Breast epithelium (tissue), 4 donors: ENCODE measurements around the gene SBDS. TPM values are rescaled to one million over a fixed set of nuclear protein-coding genes. Genes with fewer than 3 reads are reported as not detected.

Source experiments
- DNase-seq, 2 donors: peaks; one replicate each; pipeline ENCODE4 v3.0.0-alpha.2; 2019; ENCODE audit warnings: low spot score in 2 of 2
- H3K27ac ChIP-seq, 2 donors: fragments of 200-600 bp; sonication (generic) in 1 of 2; one replicate each; pipeline ENCODE4 v1.5.1; 2016 to 2019; ENCODE audit warnings: mild to moderate bottlenecking in 1 of 2
- H3K27me3 ChIP-seq, 2 donors: fragments of 200-600 bp; sonication (generic) in 1 of 2; one replicate each; pipeline versions ENCODE4 v1.5.1 to v1.6.0; 2017 to 2019; ENCODE audit warnings: control low read depth in 1 of 2, mild to moderate bottlenecking in 1 of 2
- H3K36me3 ChIP-seq: fragments of 200-600 bp; one replicate; pipeline ENCODE4 v1.5.1; 2019
- H3K4me1 ChIP-seq, 2 donors: fragments of 200-600 bp; sonication (generic); one replicate each; pipeline ENCODE4 v1.5.1; 2016 to 2019; ENCODE audit warnings: control low read depth in 1 of 2
- H3K4me3 ChIP-seq, 3 donors: fragments of 200-600 bp; sonication (generic); 1 replicate in 2 of 3; 2 replicates in 1 of 3; pipeline ENCODE4 v1.5.1; 2016 to 2019; ENCODE audit warnings: mild to moderate bottlenecking in 3 of 3, moderate library complexity in 2 of 3
- H3K9me3 ChIP-seq, 2 donors: fragments of 200-600 bp; sonication (generic) in 1 of 2; one replicate each; pipeline ENCODE4 v1.5.1; 2016 to 2019; ENCODE audit warnings: control low read depth in 1 of 2
- POLR2A ChIP-seq: fragments of 450-650 bp; IDR thresholded peaks from one replicate; pipeline ENCODE4 v1.6.1; 2016; ENCODE audit warnings: antibody characterized with exemption, mild to moderate bottlenecking, moderate library complexity
- POLR2AphosphoS5 ChIP-seq, 3 donors: sonication (generic); formaldehyde crosslinking; IDR thresholded peaks; one replicate each; pipeline ENCODE4 v1.6.1; 2017; ENCODE audit warnings: antibody characterized with exemption in 3 of 3
- intact Hi-C: fragments of 100-400 bp; cut with DNase I; formaldehyde crosslinking; loops from one replicate; pipeline ENCODE4 v1.15.1; 2023; ENCODE audit warnings: low total_unique reads
- total RNA-seq, 3 donors: library from RNA; depleted of rRNA; stranded (reverse); fragments of >200 nt; gene quantifications; one replicate each; pipeline ENCODE4 v1.1.0, GENCODE V29; 2016
- TF ChIP-seq, protein P1 (sequence below), 3 donors: fragments of 450-650 bp; IDR thresholded peaks; one replicate each; pipeline ENCODE4 v1.5.1; 2016 to 2017; ENCODE audit warnings: antibody characterized with exemption in 3 of 3, mild to moderate bottlenecking in 3 of 3, moderate library complexity in 3 of 3

The SBDS gene
- total RNA-seq, 3 donors from 2014 or later = 116 to 183 (median 124) TPM

DNA sequence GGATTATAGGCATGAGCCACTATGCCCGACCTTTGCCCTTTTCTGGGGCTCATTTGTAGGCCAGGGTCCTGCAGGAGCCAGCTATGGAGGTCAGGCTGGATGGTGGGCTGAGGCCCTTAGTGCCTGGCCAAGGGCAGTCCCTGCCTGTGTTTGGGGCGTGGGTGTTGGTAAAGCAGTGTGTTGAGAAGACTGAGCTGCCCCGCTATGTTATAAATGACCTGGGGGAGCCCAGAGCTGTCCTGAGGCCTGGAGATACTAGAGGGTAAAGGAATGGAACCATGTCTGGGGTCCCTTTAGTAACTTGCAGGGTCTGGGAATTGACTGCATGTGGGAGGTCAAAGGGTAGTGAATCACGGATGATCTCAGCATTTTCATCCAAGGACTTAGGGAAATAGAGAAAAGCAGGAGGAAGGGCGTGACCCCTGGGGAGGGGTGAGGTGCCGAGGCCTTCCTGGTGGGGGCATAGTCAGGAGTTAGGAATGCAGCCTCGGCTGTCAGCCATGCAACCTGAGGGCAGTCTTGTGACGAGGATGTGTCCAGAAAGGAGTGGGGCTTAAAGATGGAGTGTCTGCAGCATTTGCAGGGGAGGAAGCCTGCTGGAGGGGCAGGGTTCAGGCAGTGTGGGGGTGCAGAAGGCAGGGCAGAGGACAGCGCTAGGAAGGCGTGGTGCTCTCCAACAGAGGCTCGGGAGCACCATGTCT, 42.9 kb downstream of the SBDS start:
- Histone ChIP-seq H3K4me3 (no peak overlapping the region), H3K4me1 (no peaks in the 10 kb centered on the region), H3K9me3 (no peaks in the 10 kb centered on the region), H3K27ac (peak overlapping the region; percentile 1 to 42), H3K36me3 (peaks cover 8% of the 10 kb centered on the region), H3K27me3 (no peaks in the 10 kb centered on the region)
- TF ChIP-seq POLR2A = no peak
- TF ChIP-seq POLR2AphosphoS5 (IDR thresholded peaks at IDR 0.05) = no peak
- TF ChIP-seq, protein P1, sequence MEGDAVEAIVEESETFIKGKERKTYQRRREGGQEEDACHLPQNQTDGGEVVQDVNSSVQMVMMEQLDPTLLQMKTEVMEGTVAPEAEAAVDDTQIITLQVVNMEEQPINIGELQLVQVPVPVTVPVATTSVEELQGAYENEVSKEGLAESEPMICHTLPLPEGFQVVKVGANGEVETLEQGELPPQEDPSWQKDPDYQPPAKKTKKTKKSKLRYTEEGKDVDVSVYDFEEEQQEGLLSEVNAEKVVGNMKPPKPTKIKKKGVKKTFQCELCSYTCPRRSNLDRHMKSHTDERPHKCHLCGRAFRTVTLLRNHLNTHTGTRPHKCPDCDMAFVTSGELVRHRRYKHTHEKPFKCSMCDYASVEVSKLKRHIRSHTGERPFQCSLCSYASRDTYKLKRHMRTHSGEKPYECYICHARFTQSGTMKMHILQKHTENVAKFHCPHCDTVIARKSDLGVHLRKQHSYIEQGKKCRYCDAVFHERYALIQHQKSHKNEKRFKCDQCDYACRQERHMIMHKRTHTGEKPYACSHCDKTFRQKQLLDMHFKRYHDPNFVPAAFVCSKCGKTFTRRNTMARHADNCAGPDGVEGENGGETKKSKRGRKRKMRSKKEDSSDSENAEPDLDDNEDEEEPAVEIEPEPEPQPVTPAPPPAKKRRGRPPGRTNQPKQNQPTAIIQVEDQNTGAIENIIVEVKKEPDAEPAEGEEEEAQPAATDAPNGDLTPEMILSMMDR (IDR thresholded peaks at IDR 0.05) = no peak
- intact Hi-C loops = no loop called here
- DNase-seq = no peak

DNA sequence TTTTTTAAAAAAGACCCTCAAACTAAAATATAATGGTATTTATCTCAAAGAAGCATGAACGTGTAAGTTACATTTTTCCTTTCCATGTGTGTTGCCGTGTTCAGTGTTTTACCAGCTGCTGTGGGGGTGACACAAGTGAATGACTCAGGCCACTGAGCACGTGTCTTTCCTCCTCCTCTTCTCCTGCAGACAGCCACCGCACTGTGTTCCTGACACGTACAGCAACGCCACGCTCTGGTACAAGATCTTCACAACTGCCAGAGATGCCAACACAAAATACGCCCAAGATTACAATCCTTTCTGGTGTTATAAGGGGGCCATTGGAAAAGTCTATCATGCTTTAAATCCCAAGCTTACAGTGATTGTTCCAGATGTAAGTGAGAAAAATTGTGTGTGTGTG, 44.6 kb downstream of the SBDS start:
- Histone ChIP-seq H3K36me3 (peaks cover 5% of the 10 kb centered on the region), H3K27me3 (no peaks in the 10 kb centered on the region)
- intact Hi-C loops = no loop called here

DNA sequence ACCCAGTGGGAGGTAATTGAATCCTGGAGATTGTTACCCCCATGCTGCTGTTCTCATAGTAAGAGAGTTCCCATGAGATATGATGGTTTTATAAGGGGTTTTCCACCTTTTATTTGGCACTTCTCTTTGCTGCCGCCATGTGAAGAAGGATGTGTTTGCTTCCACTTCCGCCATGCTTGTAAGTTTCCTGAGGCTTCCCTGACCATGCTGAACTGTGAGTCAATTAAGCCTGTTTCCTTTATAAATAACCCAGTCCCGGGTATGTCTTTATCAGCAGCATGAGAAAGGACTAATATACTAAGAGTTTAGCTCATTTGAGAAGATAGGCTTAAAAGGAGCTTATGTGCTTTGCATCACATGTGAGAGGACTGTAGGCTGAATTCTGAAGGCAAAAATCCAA, 45.1 kb downstream of the SBDS start:
- H3K4me1 ChIP-seq = no peaks in the 10 kb centered on the region

More for the DNA sequence above, 44.6 kb downstream of the SBDS start:
- Histone ChIP-seq H3K4me3 (no peak overlapping the region), H3K27ac (no peak overlapping the region), H3K4me1 (no peaks in the 10 kb centered on the region), H3K9me3 (no peaks in the 10 kb centered on the region)
- no peak for DNase-seq
- TF ChIP-seq, protein P1 (IDR thresholded peaks at IDR 0.05) = no peak
- no peak for TF ChIP-seq POLR2AphosphoS5 (IDR thresholded peaks at IDR 0.05)
- TF ChIP-seq POLR2A = no peak

DNA sequence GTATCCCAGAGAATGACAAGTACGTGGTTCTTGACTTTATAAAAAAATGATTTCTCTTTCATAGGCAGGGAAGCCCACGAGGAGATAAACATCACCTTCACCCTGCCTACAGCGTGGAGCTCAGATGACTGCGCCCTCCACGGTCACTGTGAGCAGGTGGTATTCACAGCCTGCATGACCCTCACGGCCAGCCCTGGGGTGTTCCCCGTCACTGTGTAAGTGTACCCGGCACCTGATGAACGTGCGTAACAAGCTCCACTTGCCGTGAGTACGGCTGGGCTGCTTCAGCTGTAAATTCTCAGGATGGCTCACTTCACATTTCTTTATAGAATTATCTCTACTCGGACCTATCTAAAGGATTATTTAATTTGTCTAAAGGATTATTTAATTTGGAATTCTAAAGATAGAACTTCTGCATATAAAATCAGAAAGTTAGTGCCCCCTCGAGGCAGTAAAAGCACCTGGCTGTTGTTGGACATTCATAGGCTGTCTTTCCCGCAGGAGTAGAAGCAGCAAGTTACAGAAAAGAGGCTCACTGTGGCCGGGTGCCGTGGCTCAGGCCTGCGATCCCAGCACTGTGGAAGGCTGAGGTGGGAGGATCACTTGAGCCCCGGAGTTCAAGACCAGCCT, 46.8 kb downstream of the SBDS start:
- H3K9me3 ChIP-seq = no peaks in the 10 kb centered on the region
- no peaks in the 10 kb centered on the region for H3K4me1 ChIP-seq
- DNase-seq = no peak
- intact Hi-C loops = no loop called here
- H3K27ac ChIP-seq = no peak overlapping the region
- no peak for TF ChIP-seq POLR2AphosphoS5 (IDR thresholded peaks at IDR 0.05)
- TF ChIP-seq, protein P1 (IDR thresholded peaks at IDR 0.05) = no peak
- no peak for TF ChIP-seq POLR2A
- H3K27me3 ChIP-seq = no peaks in the 10 kb centered on the region
- H3K4me3 ChIP-seq = no peak overlapping the region
- peaks cover 5% of the 10 kb centered on the region for H3K36me3 ChIP-seq

More for the DNA sequence above, 45.1 kb downstream of the SBDS start:
- H3K4me3 ChIP-seq = no peak overlapping the region
- no peak for TF ChIP-seq POLR2AphosphoS5 (IDR thresholded peaks at IDR 0.05)
- no peak for TF ChIP-seq POLR2A
- TF ChIP-seq, protein P1 (IDR thresholded peaks at IDR 0.05) = no peak
- H3K9me3 ChIP-seq = no peaks in the 10 kb centered on the region
- intact Hi-C loops = no loop called here
- no peak for DNase-seq
- H3K27ac ChIP-seq = no peak overlapping the region
- peaks cover 5% of the 10 kb centered on the region for H3K36me3 ChIP-seq
- H3K27me3 ChIP-seq = no peaks in the 10 kb centered on the region

DNA sequence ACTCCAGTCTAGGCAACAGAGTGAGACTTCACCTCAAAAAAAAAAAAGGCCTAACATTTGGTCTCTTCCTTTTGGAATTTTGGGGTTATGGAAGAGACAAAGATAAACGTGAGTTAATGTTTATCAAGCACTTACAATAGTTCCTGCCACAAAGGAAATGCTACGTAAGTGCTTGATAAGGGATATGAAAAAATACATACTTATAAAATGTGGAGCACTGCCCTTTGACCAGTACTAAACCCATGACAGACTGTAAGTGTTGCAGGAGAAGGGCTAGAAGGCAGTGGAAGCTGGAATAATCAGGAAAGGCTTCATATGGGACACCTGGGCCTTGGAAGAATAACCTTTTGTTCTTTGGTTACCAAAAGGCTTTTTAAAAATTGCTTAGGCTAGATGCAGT, 48.8 kb downstream of the SBDS start:
- no peaks in the 10 kb centered on the region for H3K9me3 ChIP-seq
- no peak overlapping the region for H3K27ac ChIP-seq
- H3K36me3 ChIP-seq = peaks cover 5% of the 10 kb centered on the region
- no peak overlapping the region for H3K4me3 ChIP-seq
- H3K27me3 ChIP-seq = no peaks in the 10 kb centered on the region
- H3K4me1 ChIP-seq = no peaks in the 10 kb centered on the region
- no peak for TF ChIP-seq POLR2A
- TF ChIP-seq, protein P1 (IDR thresholded peaks at IDR 0.05) = no peak
- no peak for TF ChIP-seq POLR2AphosphoS5 (IDR thresholded peaks at IDR 0.05)
- no peak for DNase-seq
- intact Hi-C loops = no loop called here
